Endothelial cell of umbilical vein (primary cell): Measurements from ENCODE around the gene LIMA1. TPM values are rescaled to one million over a fixed set of nuclear protein-coding genes. Genes with fewer than 3 reads are reported as not detected.

Experiments used
- BruUV-seq: library from RNA; stranded (reverse); fragments of 400-500 nt; replicated peaks from 2 replicates; lab custom pipeline; 2021; lab: Mats Ljungman, UMichigan
- CTCF ChIA-PET: fragments of 300-600, 350-600 bp; sonication (Branson Sonifier 250); formaldehyde crosslinking; loops from one replicate; lab custom pipeline; 2021; ENCODE audit warnings: antibody characterized with exemption, inconsistent platforms; lab: Charles Lee
- POLR2A ChIA-PET: fragments of 300-600, 350-600 bp; sonication (Branson Sonifier 250); formaldehyde crosslinking; loops from one replicate; lab custom pipeline; 2021; ENCODE audit warnings: antibody characterized with exemption, inconsistent platforms; lab: Charles Lee
- DNase-seq: peaks from one replicate; pipeline ENCODE4 v3.0.0-alpha.2; 2011; ENCODE audit warnings: low read depth, low spot score
- FAIRE-seq: peaks from 2 replicates; lab custom pipeline; 2011; peaks lifted over from hg19 to GRCh38; lab: Jason Lieb, UNC
- H2AFZ ChIP-seq: 2 replicates; pipeline ENCODE4 v1.6.0; 2012; ENCODE audit warnings: low read depth, low read length, control low read depth, inconsistent platforms
- H3K27ac ChIP-seq: 2 replicates; pipeline ENCODE4 v1.5.1; 2011; ENCODE audit warnings: low read depth, mild to moderate bottlenecking, control low read depth, low read length, moderate library complexity; ENCODE audit not compliant: insufficient read depth
- H3K27me3 ChIP-seq, 2 experiments: 2 replicates each; pipeline versions ENCODE4 v1.6.0 to v1.6.1; 2011; ENCODE audit warnings: low read length in 2 of 2, mixed read lengths in 1 of 2; ENCODE audit not compliant: control insufficient read depth in 2 of 2, insufficient read depth in 2 of 2
- H3K36me3 ChIP-seq, 2 experiments: 2 replicates in 1 of 2; 3 replicates in 1 of 2; pipeline ENCODE4 v1.5.1; 2011; ENCODE audit warnings: low read length in 2 of 2, mild to moderate bottlenecking in 1 of 2, moderate library complexity in 1 of 2; ENCODE audit not compliant: control insufficient read depth in 2 of 2, insufficient read depth in 2 of 2; ENCODE audit errors: extremely low read depth in 1 of 2
- H3K4me1 ChIP-seq: 3 replicates; pipeline ENCODE4 v1.5.1; 2011; ENCODE audit warnings: mild to moderate bottlenecking, low read length; ENCODE audit not compliant: control insufficient read depth, insufficient read depth; ENCODE audit errors: extremely low read depth
- H3K4me2 ChIP-seq: 2 replicates; pipeline ENCODE4 v1.6.1; 2011; ENCODE audit warnings: low read length, control low read depth, mixed read lengths; ENCODE audit not compliant: insufficient read depth
- H3K4me3 ChIP-seq, 3 experiments: fragments of 200-600 bp in 1 of 3; sonication (generic), shearing (Covaris generic) in 1 of 3; replicated peaks in 1 of 3; 2 replicates each; pipeline ENCODE4 v1.5.1; 2011 to 2016; ENCODE audit warnings: control low read depth in 3 of 3, low read length in 3 of 3, mild to moderate bottlenecking in 2 of 3, inconsistent platforms in 1 of 3, low read depth in 1 of 3, moderate library complexity in 1 of 3; ENCODE audit not compliant: insufficient read depth in 1 of 3
- H3K79me2 ChIP-seq: 2 replicates; pipeline ENCODE4 v1.6.0; 2012; ENCODE audit warnings: low read length, inconsistent platforms; ENCODE audit not compliant: control insufficient read depth, insufficient read depth
- H3K9ac ChIP-seq: replicated peaks from 2 replicates; pipeline ENCODE3; 2011; ENCODE audit warnings: low read length, control low read depth; ENCODE audit not compliant: insufficient read depth; ENCODE audit errors: extremely low read depth
- H3K9me1 ChIP-seq: replicated peaks from 3 replicates; pipeline ENCODE4 v1.6.0; 2011; ENCODE audit warnings: mild to moderate bottlenecking, low read length; ENCODE audit not compliant: control insufficient read depth, insufficient read depth; ENCODE audit errors: extremely low read depth
- H3K9me3 ChIP-seq: replicated peaks from 2 replicates; pipeline ENCODE4 v1.5.1; 2012; ENCODE audit warnings: low read length, inconsistent platforms; ENCODE audit not compliant: control insufficient read depth, insufficient read depth
- H4K20me1 ChIP-seq: replicated peaks from 2 replicates; pipeline ENCODE3; 2011; ENCODE audit warnings: mild to moderate bottlenecking, low read length; ENCODE audit not compliant: control insufficient read depth, insufficient read depth; ENCODE audit errors: extremely low read depth
- CTCF ChIP-seq, 2 donors: IDR thresholded peaks; 1 replicate in 1 of 2; 2 replicates in 1 of 2; pipeline ENCODE4 v1.5.1; 2011; ENCODE audit warnings: low read length in 2 of 2, mild to moderate bottlenecking in 2 of 2, moderate library complexity in 2 of 2, control low read depth in 1 of 2, inconsistent platforms in 1 of 2, low read depth in 1 of 2; ENCODE audit not compliant: insufficient read depth in 1 of 2; ENCODE audit errors: extremely low read depth in 1 of 2
- EZH2 ChIP-seq: IDR thresholded peaks from 2 replicates; pipeline ENCODE4 v1.6.1; 2012; ENCODE audit warnings: borderline replicate concordance, low read depth, mild to moderate bottlenecking, moderate library complexity, low read length, inconsistent platforms; ENCODE audit not compliant: severe bottlenecking
- FOS ChIP-seq: IDR thresholded peaks from 2 replicates; pipeline ENCODE4 v1.6.1; 2011; ENCODE audit warnings: mild to moderate bottlenecking, low read length, moderate library complexity, borderline replicate concordance; ENCODE audit not compliant: insufficient read depth
- GATA2 ChIP-seq: IDR thresholded peaks from 2 replicates; pipeline ENCODE4 v1.7.0; 2011; ENCODE audit warnings: low read depth, mild to moderate bottlenecking, moderate library complexity, mixed read lengths, low read length; ENCODE audit not compliant: insufficient read length, insufficient read depth
- JUN ChIP-seq: IDR thresholded peaks from 2 replicates; pipeline ENCODE4 v1.6.1; 2011; ENCODE audit warnings: borderline replicate concordance, low read depth; ENCODE audit not compliant: insufficient read length, insufficient read depth
- MAX ChIP-seq: IDR thresholded peaks from 2 replicates; pipeline ENCODE4 v1.6.1; 2011; ENCODE audit not compliant: insufficient read depth, insufficient read length
- MYC ChIP-seq: IDR thresholded peaks from one replicate; pipeline ENCODE4 v1.6.1; 2011; ENCODE audit warnings: mild to moderate bottlenecking, low read depth, low read length
- POLR2A ChIP-seq: IDR thresholded peaks from 2 replicates; pipeline ENCODE4 v1.6.1; 2012; ENCODE audit warnings: low read depth, mild to moderate bottlenecking, control low read depth, low read length
- POLR2AphosphoS5 ChIP-seq: IDR thresholded peaks from 2 replicates; pipeline ENCODE4 v1.6.1; 2012; ENCODE audit warnings: low read depth, mild to moderate bottlenecking, control low read depth, low read length, moderate library complexity; ENCODE audit not compliant: insufficient read depth
- dilution Hi-C: fragments of 300-500 bp; cut with MboI; formaldehyde crosslinking; loops from one replicate; pipeline ENCODE4 v1.15.0; 2019; ENCODE audit warnings: low sequenced_read_pairs; ENCODE audit not compliant: extremely low pct_ligation_motif_present
- intact Hi-C: fragments of 100-400 bp; cut with micrococcal nuclease; formaldehyde crosslinking; loops from one replicate; pipeline ENCODE4 v1.10.0; 2022
- polyA plus RNA-seq, 4 experiments: library from polyadenylated mRNA; depleted of rRNA in 3 of 4; stranded (reverse) in 3 of 4; unstranded in 1 of 4; fragments of >200 nt; gene quantifications; 2 replicates each; pipeline versions ENCODE4 v1.2.1 to v1.2.3, GENCODE V29; 2011 to 2012; ENCODE audit warnings: missing spikeins in 1 of 4
- total RNA-seq: library from RNA; stranded (reverse); gene quantifications from 2 replicates; pipeline ENCODE4 v1.2.3, GENCODE V29; 2021

Gene LIMA1
- total and polyA plus RNA-seq, 2 donors (not counting 3 experiments of a cell fraction or from before 2014, with no cell fraction given): 35.0 to 87.3 TPM

- Histone ChIP-seq H4K20me1 (no peaks in the 10 kb centered on the region), H3K4me1 (peaks cover 30% of the 10 kb centered on the region), H3K79me2 (peaks cover 77% of the 10 kb centered on the region), H3K36me3 (peaks cover 0 to 2% of the 10 kb centered on the region in 2 experiments), H3K4me3 (no peak overlapping the region), H3K4me2 (no peak overlapping the region), H3K9me1 (no peaks in the 10 kb centered on the region), H2AFZ (no peak overlapping the region), H3K27ac (no peak overlapping the region), H3K9ac (no peak overlapping the region), H3K9me3 (no peaks in the 10 kb centered on the region), H3K27me3 (no peaks in the 10 kb centered on the region)
- CTCF ChIA-PET: interaction anchor here (2.7 kb wide), 1 partner anchor 96 kb away, joined by 9 read pairs; no protein-coding TSS in a partner anchor
- intact Hi-C loops (no loop called here), dilution Hi-C loops (no loop called here)
- POLR2A ChIA-PET: no interaction called here
- TF ChIP-seq EZH2 (no peak), POLR2A (no peak), GATA2 (no peak), FOS (no peak), MYC (no peak), POLR2AphosphoS5 (no peak), JUN (no peak), CTCF (IDR thresholded peaks at IDR 0.05; ENCODE audit: extremely low read depth in 1 of 2, insufficient read depth in 1 of 2, low read depth in 1 of 2, low read length in 2 of 2) (no peak), MAX (no peak)
- no TSS peak for BruUV-seq
- DNase-seq (no peak), FAIRE-seq (no peak)
These were observed 64.9 kb downstream of the LIMA1 start for GRCh38 chr12:50218386-50218785.
